GM21381 (cell line): ENCODE measurements around the gene RUFY3.
A peak's percentile ranks its signal among the peaks of the same experiment; 100 is the strongest.
"Not testable (repeated sequence)": the region's sequence is repeated elsewhere in the genome, so short reads cannot be mapped to it uniquely, and the experiment has no call there.

Experiments used
- ATAC-seq: cut with Tn5 transposase; IDR thresholded peaks from one replicate; pipeline ENCODE4 v1.9.1; 2021; ENCODE audit warnings: mild to moderate bottlenecking, moderate library complexity; ENCODE audit not compliant: unreplicated experiment

RUFY3 gene

GRCh38 chr4:70721747-70722146 lies at the start of gene RUFY3:
Gene RUFY3, plus strand, starts transcription at chr4:70721964. Its CDS starts 610 bp downstream, at chr4:70722574.
- ATAC-seq: no peak

- no peak for ATAC-seq
These were observed 47.6 kb upstream of the RUFY3 start for GRCh38 chr4:70674191-70674590.

GRCh38 chr4:70674731-70675130 lies 47.0 kb upstream of the RUFY3 start:
- ATAC-seq: no peak

GRCh38 chr4:70676554-70677090 lies 45.1 kb upstream of the RUFY3 start:
- ATAC-seq: no peak

GRCh38 chr4:70678383-70678999 lies 43.3 kb upstream of the RUFY3 start:
- peak; percentile 76 for ATAC-seq

GRCh38 chr4:70680934-70681333 lies 40.8 kb upstream of the RUFY3 start:
- no peak for ATAC-seq

- ATAC-seq: no peak
These were observed 40.1 kb upstream of the RUFY3 start for GRCh38 chr4:70681704-70682103.

GRCh38 chr4:70682142-70682541 lies 39.6 kb upstream of the RUFY3 start:
- not testable (repeated sequence) for ATAC-seq

GRCh38 chr4:70687392-70687791 lies 34.4 kb upstream of the RUFY3 start:
- no peak for ATAC-seq

- peak; percentile 94 for ATAC-seq
These were observed 33.7 kb upstream of the RUFY3 start, which contains the start of gene UTP3 for GRCh38 chr4:70687821-70688794. Gene UTP3, plus strand, starts transcription at chr4:70688532. Its CDS starts 146 bp downstream, at chr4:70688678.

GRCh38 chr4:70688795-70689231 lies 33.0 kb upstream of the RUFY3 start:
- ATAC-seq: no peak

GRCh38 chr4:70691661-70692060 lies 30.1 kb upstream of the RUFY3 start:
- ATAC-seq: no peak

- ATAC-seq: not testable (repeated sequence)
These were observed 27.1 kb upstream of the RUFY3 start for GRCh38 chr4:70694633-70695032.

GRCh38 chr4:70698435-70698834 lies 23.3 kb upstream of the RUFY3 start:
- ATAC-seq: not testable (repeated sequence)

GRCh38 chr4:70700712-70701111 lies 21.1 kb upstream of the RUFY3 start:
- no peak for ATAC-seq

GRCh38 chr4:70701271-70701670 lies 20.5 kb upstream of the RUFY3 start:
- ATAC-seq: no peak

- ATAC-seq: not testable (repeated sequence)
These were observed 19.2 kb upstream of the RUFY3 start for GRCh38 chr4:70702592-70702991.

GRCh38 chr4:70703619-70704214 lies 18.0 kb upstream of the RUFY3 start:
- ATAC-seq: no peak

- ATAC-seq: peak; percentile 63
These were observed 17.4 kb upstream of the RUFY3 start for GRCh38 chr4:70704215-70704930.

GRCh38 chr4:70704931-70705182 lies 16.9 kb upstream of the RUFY3 start:
- peak; percentile 34 for ATAC-seq
